IPS DF 19.7 (cell line): ENCODE data around the gene DUS4L.
"Not testable (repeated sequence)": the region's sequence is repeated elsewhere in the genome, so short reads cannot be mapped to it uniquely, and the experiment has no call there.

Source experiments
- DNase-seq: peaks from one replicate; pipeline ENCODE4 v3.0.0-alpha.2; 2013; ENCODE audit warnings: low read depth, low spot score

Gene DUS4L

GRCh38 chr7:107563775-107564552 is at the start of gene DUS4L, which contains the start of gene COG5:
DUS4L (plus strand) TSS chr7:107563971; CDS start chr7:107567071, 3,100 bp downstream.
COG5 (minus strand) TSS chr7:107563920; CDS start chr7:107563896, 24 bp downstream.
- no peak for DNase-seq

- no peak for DNase-seq
Observed at GRCh38 chr7:107526672-107527071, 37.1 kb upstream of the DUS4L start.

- no peak for DNase-seq
Observed at GRCh38 chr7:107527196-107527595, 36.6 kb upstream of the DUS4L start.

GRCh38 chr7:107528461-107528860 is 35.3 kb upstream of the DUS4L start:
- DNase-seq, result no peak

- no peak for DNase-seq
Observed at GRCh38 chr7:107530751-107531150, 33.0 kb upstream of the DUS4L start.

GRCh38 chr7:107534139-107534538 is 29.6 kb upstream of the DUS4L start:
- no peak for DNase-seq

GRCh38 chr7:107537228-107537627 is 26.5 kb upstream of the DUS4L start:
- not testable (repeated sequence) for DNase-seq

- DNase-seq, result no peak
Observed at GRCh38 chr7:107538001-107538400, 25.8 kb upstream of the DUS4L start.

GRCh38 chr7:107543338-107543993 is 20.3 kb upstream of the DUS4L start:
- DNase-seq, result no peak

GRCh38 chr7:107544848-107545591 is 18.8 kb upstream of the DUS4L start:
- no peak for DNase-seq

GRCh38 chr7:107551936-107552335 is 11.8 kb upstream of the DUS4L start:
- no peak for DNase-seq

GRCh38 chr7:107555893-107556292 is 7.9 kb upstream of the DUS4L start:
- no peak for DNase-seq

GRCh38 chr7:107559864-107560263 is 3.9 kb upstream of the DUS4L start:
- no peak for DNase-seq

- DNase-seq, result no peak
Observed at GRCh38 chr7:107560898-107561516, 2.8 kb upstream of the DUS4L start.

- DNase-seq, result no peak
Observed at GRCh38 chr7:107563081-107563774, 543 bp upstream of the DUS4L start.

GRCh38 chr7:107564553-107565298 is 955 bp downstream of the DUS4L start:
- no peak for DNase-seq

GRCh38 chr7:107570298-107570697 is 6.5 kb downstream of the DUS4L start:
- DNase-seq, result no peak

- DNase-seq, result no peak
Observed at GRCh38 chr7:107573537-107573936, 9.8 kb downstream of the DUS4L start.

- no peak for DNase-seq
Observed at GRCh38 chr7:107579554-107579884, 15.7 kb downstream of the DUS4L start.

GRCh38 chr7:107579885-107580715 is 16.3 kb downstream of the DUS4L start, which contains the start of gene BCAP29:
BCAP29 (plus strand) TSS chr7:107580246; CDS start chr7:107580773, 527 bp downstream.
- DNase-seq, result no peak
